Endothelial cell (in vitro differentiated cells): ENCODE data around the gene EN2. TPM values are rescaled to one million over a fixed set of nuclear protein-coding genes. Genes with fewer than 3 reads are reported as not detected.

Experiments
- DNase-seq: peaks from one replicate; pipeline ENCODE4 v3.0.0; 2021; ENCODE audit warnings: low spot score
- H3K27ac Mint-ChIP-seq: one replicate; pipeline ENCODE4 v1.8.0; 2021; ENCODE audit warnings: mixed read lengths, inconsistent platforms; ENCODE audit not compliant: unreplicated experiment
- H3K27me3 Mint-ChIP-seq: one replicate; pipeline ENCODE4 v1.8.0; 2021; ENCODE audit warnings: mild to moderate bottlenecking, moderate library complexity, mixed read lengths, inconsistent platforms; ENCODE audit not compliant: unreplicated experiment
- H3K36me3 Mint-ChIP-seq: one replicate; pipeline ENCODE4 v1.8.0; 2021; ENCODE audit warnings: mild to moderate bottlenecking, low read depth, mixed read lengths, inconsistent platforms; ENCODE audit not compliant: unreplicated experiment
- H3K4me1 Mint-ChIP-seq: one replicate; pipeline ENCODE4 v1.8.0; 2021; ENCODE audit warnings: mild to moderate bottlenecking, mixed read lengths, inconsistent platforms; ENCODE audit not compliant: unreplicated experiment
- H3K4me3 Mint-ChIP-seq: one replicate; pipeline ENCODE4 v1.8.0; 2021; ENCODE audit warnings: mild to moderate bottlenecking, mixed read lengths, inconsistent platforms; ENCODE audit not compliant: unreplicated experiment
- H3K9me3 Mint-ChIP-seq: one replicate; pipeline ENCODE4 v1.8.0; 2021; ENCODE audit warnings: mixed read lengths, inconsistent platforms; ENCODE audit not compliant: unreplicated experiment
- CTCF ChIP-seq: fragments of 200-600 bp; sonication (generic); IDR thresholded peaks from one replicate; pipeline ENCODE4 v1.5.0; 2021; ENCODE audit warnings: antibody characterized with exemption; ENCODE audit not compliant: unreplicated experiment
- total RNA-seq: library from RNA; stranded (reverse); fragmentation: NEBNext Ultra II Directional; extraction: Animal tissue kit (Norgen Biotek cat#: 25700); gene quantifications from one replicate; pipeline ENCODE4 v1.2.1, GENCODE V29; 2021; ENCODE audit not compliant: unreplicated experiment

The EN2 gene
- total RNA-seq, 1 donor from 2014 or later, result 2.1 TPM

GRCh38 chr7:155450970-155451801 lies 6.7 kb upstream of the EN2 start:
- H3K36me3 Mint-ChIP-seq, result no peaks in the 10 kb centered on the region
- no peak for TF ChIP-seq CTCF
- H3K27ac Mint-ChIP-seq, result no peak overlapping the region
- H3K27me3 Mint-ChIP-seq, result peaks cover 40% of the 10 kb centered on the region
- DNase-seq, result no peak
- no peak overlapping the region for H3K4me3 Mint-ChIP-seq
- peaks cover 28% of the 10 kb centered on the region for H3K4me1 Mint-ChIP-seq
- H3K9me3 Mint-ChIP-seq, result no peaks in the 10 kb centered on the region

GRCh38 chr7:155451840-155452239 lies 6.1 kb upstream of the EN2 start:
- Mint-ChIP-seq H3K4me1 (peaks cover 35% of the 10 kb centered on the region), H3K27ac (no peak overlapping the region), H3K27me3 (peaks cover 40% of the 10 kb centered on the region), H3K4me3 (no peak overlapping the region), H3K9me3 (no peaks in the 10 kb centered on the region), H3K36me3 (no peaks in the 10 kb centered on the region)
- TF ChIP-seq CTCF, result no peak
- no peak for DNase-seq

GRCh38 chr7:155452505-155453295 lies 5.2 kb upstream of the EN2 start:
- no peak for DNase-seq
- Mint-ChIP-seq H3K36me3 (no peaks in the 10 kb centered on the region), H3K27ac (no peak overlapping the region), H3K9me3 (no peaks in the 10 kb centered on the region), H3K4me3 (no peak overlapping the region), H3K4me1 (peaks cover 34% of the 10 kb centered on the region), H3K27me3 (peaks cover 41% of the 10 kb centered on the region)
- TF ChIP-seq CTCF, result no peak

DNA sequence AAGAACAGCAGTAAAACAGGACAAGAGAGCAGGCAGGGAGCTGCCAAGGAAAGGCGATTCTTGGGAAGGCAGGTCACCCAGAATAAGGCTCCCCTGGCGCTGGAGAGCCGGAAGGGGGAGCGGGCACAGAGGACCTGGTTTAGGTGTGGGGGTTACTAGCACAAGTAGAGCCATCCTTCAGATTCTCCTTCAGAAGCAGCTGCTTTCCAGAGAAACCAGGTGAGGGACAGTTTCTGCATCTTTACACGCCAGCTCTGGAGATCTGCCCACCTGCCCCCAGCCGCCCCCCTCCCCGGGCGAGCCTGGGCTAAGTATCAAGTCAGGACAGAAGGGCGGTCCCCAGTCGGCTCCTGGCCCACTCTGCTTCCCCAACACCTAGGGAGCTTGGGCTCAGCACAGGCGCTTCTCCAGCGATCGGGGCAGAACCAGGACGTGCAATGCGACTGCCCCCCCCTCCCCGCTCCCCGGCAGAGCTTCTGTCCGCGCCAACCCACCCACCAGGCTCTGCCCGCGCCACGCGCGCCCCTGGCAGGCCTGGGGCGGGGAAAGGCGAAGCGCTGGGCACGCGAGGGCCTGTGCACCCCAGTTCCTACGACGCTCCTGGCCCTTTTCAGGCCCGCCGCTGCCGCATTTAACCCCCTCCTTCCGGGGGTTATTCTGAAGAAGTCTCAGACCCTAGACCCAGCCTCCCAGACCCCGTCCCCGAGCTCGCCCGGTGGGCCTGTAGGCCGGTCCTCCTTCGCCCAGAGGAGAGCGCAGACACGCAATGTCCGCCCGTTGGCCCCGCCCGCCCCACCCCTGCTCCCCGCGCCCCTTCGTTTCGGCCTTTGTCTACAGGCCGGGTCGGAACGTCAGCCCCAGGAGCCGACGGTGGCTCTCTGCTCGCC lies 4.4 kb upstream of the EN2 start:
- no peaks in the 10 kb centered on the region for H3K36me3 Mint-ChIP-seq
- no peak overlapping the region for H3K27ac Mint-ChIP-seq
- no peak for TF ChIP-seq CTCF
- H3K4me1 Mint-ChIP-seq, result peaks cover 28% of the 10 kb centered on the region
- DNase-seq, result no peak
- no peak overlapping the region for H3K4me3 Mint-ChIP-seq
- peaks cover 35% of the 10 kb centered on the region for H3K27me3 Mint-ChIP-seq
- H3K9me3 Mint-ChIP-seq, result no peaks in the 10 kb centered on the region
